HG03571 (cell line): ENCODE results near the gene EZH1.
A peak's percentile ranks its signal among the peaks of the same experiment; 100 is the strongest.
"Not testable (repeated sequence)": the region's sequence is repeated elsewhere in the genome, so short reads cannot be mapped to it uniquely, and the experiment has no call there.

Experiments used
- ATAC-seq: cut with Tn5 transposase; IDR thresholded peaks from one replicate; pipeline ENCODE4 v1.9.1; 2021; ENCODE audit not compliant: unreplicated experiment

The EZH1 gene

GRCh38 chr17:42773290-42774035 lies 28.6 kb upstream of the EZH1 start, which contains the start of gene VPS25:
Gene VPS25 (plus strand): TSS chr17:42773449. CDS start chr17:42773476, 27 bp downstream.
- no peak for ATAC-seq

GRCh38 chr17:42772945-42773289 lies 28.1 kb upstream of the EZH1 start:
- ATAC-seq: no peak

- not testable (repeated sequence) for ATAC-seq
Observed at GRCh38 chr17:42769964-42770363, 25.1 kb upstream of the EZH1 start.

- ATAC-seq: not testable (repeated sequence)
Observed at GRCh38 chr17:42768006-42768405, 23.2 kb upstream of the EZH1 start.

- ATAC-seq: no peak
Observed at GRCh38 chr17:42767512-42767911, 22.7 kb upstream of the EZH1 start.

GRCh38 chr17:42766124-42766523 lies 21.3 kb upstream of the EZH1 start:
- no peak for ATAC-seq

- ATAC-seq: no peak
Observed at GRCh38 chr17:42761638-42762037, 16.8 kb upstream of the EZH1 start.

GRCh38 chr17:42760652-42761581 lies 16.1 kb upstream of the EZH1 start, which contains the start of gene RAMP2:
Gene RAMP2 (plus strand): TSS chr17:42761227. CDS start chr17:42761262, 35 bp downstream.
- no peak for ATAC-seq

- no peak for ATAC-seq
Observed at GRCh38 chr17:42759982-42760651, 15.3 kb upstream of the EZH1 start.

- no peak for ATAC-seq
Observed at GRCh38 chr17:42754782-42755181, 9.9 kb upstream of the EZH1 start.

GRCh38 chr17:42751628-42752027 lies 6.8 kb upstream of the EZH1 start:
- no peak for ATAC-seq

- ATAC-seq: no peak
Observed at GRCh38 chr17:42750739-42751344, 6.0 kb upstream of the EZH1 start.

- ATAC-seq: no peak
Observed at GRCh38 chr17:42748908-42749798, 4.3 kb upstream of the EZH1 start.

- ATAC-seq: no peak
Observed at GRCh38 chr17:42748202-42748907, 3.5 kb upstream of the EZH1 start.

- peak; percentile 47 for ATAC-seq
Observed at GRCh38 chr17:42744283-42744805, 496 bp downstream of the EZH1 start.

GRCh38 chr17:42743595-42744282 lies 1.1 kb downstream of the EZH1 start:
- ATAC-seq: no peak

- not testable (repeated sequence) for ATAC-seq
Observed at GRCh38 chr17:42742916-42743315, 1.9 kb downstream of the EZH1 start.

- ATAC-seq: no peak
Observed at GRCh38 chr17:42740699-42741098, 4.1 kb downstream of the EZH1 start.
